HCT116 (cell line): ENCODE measurements around the gene DMAC2. TPM values are rescaled to one million over a fixed set of nuclear protein-coding genes. Genes with fewer than 3 reads are reported as not detected.
"Not testable (repeated sequence)": the region's sequence is repeated elsewhere in the genome, so short reads cannot be mapped to it uniquely, and the experiment has no call there.

Experiments used
- ATAC-seq: fragments of 200-7000 bp; cut with Tn5 transposase; 2 replicates; pipeline ENCODE4 v1.9.1; 2020; ENCODE audit warnings: mild to moderate bottlenecking, moderate library complexity
- BruUV-seq: library from RNA; stranded (reverse); fragments of 400-500 nt; replicated peaks from 2 replicates; lab custom pipeline; 2021; lab: Mats Ljungman, UMichigan
- CTCF ChIA-PET: fragments of 300-600 bp; sonication (Branson Sonifier 250); formaldehyde crosslinking; loops from one replicate; lab custom pipeline; 2021; ENCODE audit warnings: antibody characterized with exemption; lab: Charles Lee
- POLR2A ChIA-PET: fragments of 300-600, 350-600 bp; sonication (Branson Sonifier 250); formaldehyde crosslinking; loops from one replicate; lab custom pipeline; 2021; ENCODE audit warnings: antibody characterized with exemption; lab: Charles Lee
- RAD21 ChIA-PET, 2 experiments: fragments of 300-600 bp; sonication (Branson Sonifier 250); formaldehyde crosslinking; loops; one replicate each; lab custom pipeline; 2023; ENCODE audit warnings: low total read pairs in 2 of 2; ENCODE audit not compliant: uncharacterized antibody in 2 of 2, unreplicated experiment in 2 of 2, low non-redundant PET in 1 of 2; lab: Charles Lee
- DNase-seq: peaks from one replicate; pipeline ENCODE4 v3.0.0-alpha.2; 2010; ENCODE audit warnings: low read depth, low spot score
- H2AFZ ChIP-seq: fragments of 200-600 bp; shearing (Covaris generic), sonication (generic); 2 replicates; pipeline ENCODE4 v1.6.1; 2017; ENCODE audit warnings: low read depth, mixed run types, mixed read lengths, antibody characterized with exemption, low read length; ENCODE audit not compliant: poor library complexity, severe bottlenecking
- H3K27ac ChIP-seq: 2 replicates; pipeline ENCODE4 v1.5.1; 2012; ENCODE audit warnings: low read depth, low read length
- H3K27me3 ChIP-seq: fragments of 200-600 bp; sonication (generic); 2 replicates; pipeline ENCODE4 v1.6.1; 2016; ENCODE audit warnings: mixed run types, low read length, mixed read lengths; ENCODE audit not compliant: insufficient read depth
- H3K36me3 ChIP-seq, 2 experiments: fragments of 200-500 bp in 1 of 2; fragments of 200-600 bp in 1 of 2; sonication (Bioruptor generic) in 1 of 2; sonication (generic) in 1 of 2; 2 replicates each; pipeline versions ENCODE4 v1.5.1 to v1.6.1; 2014 to 2016; ENCODE audit warnings: low read length in 2 of 2, inconsistent platforms in 1 of 2, mixed read lengths in 1 of 2, mixed run types in 1 of 2; ENCODE audit not compliant: insufficient read depth in 2 of 2, control insufficient read depth in 1 of 2
- H3K4me1 ChIP-seq, 2 experiments: fragments of 200-600 bp in 1 of 2; sonication (generic) in 1 of 2; 2 replicates each; pipeline versions ENCODE4 v1.5.1 to v1.6.1; 2012 to 2017; ENCODE audit warnings: low read length in 2 of 2, inconsistent platforms in 1 of 2, mild to moderate bottlenecking in 1 of 2, mixed read lengths in 1 of 2, mixed run types in 1 of 2, moderate library complexity in 1 of 2; ENCODE audit not compliant: insufficient read depth in 2 of 2, control insufficient read depth in 1 of 2
- H3K4me2 ChIP-seq: fragments of 200-600 bp; sonication (generic); 2 replicates; pipeline ENCODE4 v1.6.1; 2017; ENCODE audit warnings: mixed run types, low read length, mixed read lengths
- H3K4me3 ChIP-seq, 2 experiments: fragments of 200-600 bp in 1 of 2; sonication (generic) in 1 of 2; replicated peaks in 1 of 2; 2 replicates each; pipeline ENCODE4 v1.5.1; 2011 to 2016; ENCODE audit warnings: low read length in 2 of 2, control low read depth in 1 of 2, low read depth in 1 of 2, mild to moderate bottlenecking in 1 of 2, mixed read lengths in 1 of 2, mixed run types in 1 of 2
- H3K79me2 ChIP-seq: fragments of 200-600 bp; sonication (generic); 2 replicates; pipeline ENCODE4 v1.6.1; 2017; ENCODE audit warnings: mild to moderate bottlenecking, mixed run types, low read length, moderate library complexity, mixed read lengths; ENCODE audit not compliant: insufficient read depth
- H3K9ac ChIP-seq: fragments of 200-600 bp; sonication (generic); 2 replicates; pipeline ENCODE4 v1.6.1; 2016; ENCODE audit warnings: low read length, mixed read lengths
- H3K9me2 ChIP-seq: fragments of 200-600 bp; sonication (generic), shearing (Covaris generic); 2 replicates; pipeline ENCODE4 v1.6.1; 2017; ENCODE audit warnings: mixed run types, mild to moderate bottlenecking, moderate library complexity; ENCODE audit not compliant: insufficient read depth
- H3K9me3 ChIP-seq, 2 experiments: fragments of 200-500 bp in 1 of 2; fragments of 200-600 bp in 1 of 2; sonication (Bioruptor generic) in 1 of 2; sonication (generic) in 1 of 2; 2 replicates each; pipeline ENCODE4 v1.6.1; 2014 to 2017; ENCODE audit warnings: low read length in 2 of 2, mixed read lengths in 2 of 2, inconsistent platforms in 1 of 2, low read depth in 1 of 2, mild to moderate bottlenecking in 1 of 2, mixed run types in 1 of 2, moderate library complexity in 1 of 2; ENCODE audit not compliant: control insufficient read depth in 1 of 2, insufficient read depth in 1 of 2
- H4K20me1 ChIP-seq: fragments of 200-600 bp; sonication (generic), shearing (Covaris generic); 2 replicates; pipeline ENCODE4 v1.6.1; 2017; ENCODE audit warnings: mixed run types, mild to moderate bottlenecking, moderate library complexity; ENCODE audit not compliant: insufficient read depth
- ATF3 ChIP-seq: IDR thresholded peaks from 2 replicates; pipeline ENCODE4 v1.6.1; 2012
- CBX3 ChIP-seq: IDR thresholded peaks from 2 replicates; pipeline ENCODE4 v1.6.1; 2012; ENCODE audit warnings: low read depth
- CEBPB ChIP-seq: IDR thresholded peaks from 2 replicates; pipeline ENCODE4 v1.6.1; 2012; ENCODE audit warnings: low read depth
- EGR1 ChIP-seq: IDR thresholded peaks from 2 replicates; pipeline ENCODE4 v1.6.1; 2012; ENCODE audit warnings: low read depth
- EZH2 ChIP-seq: fragments of 200-600 bp; sonication (generic); IDR thresholded peaks from 2 replicates; pipeline ENCODE4 v1.6.1; 2017; ENCODE audit warnings: antibody characterized with exemption, mixed run types
- EZH2phosphoT487 ChIP-seq: fragments of 200-600 bp; IDR thresholded peaks from 2 replicates; pipeline ENCODE4 v1.6.1; 2018; ENCODE audit warnings: antibody characterized with exemption, borderline replicate concordance
- FOSL1 ChIP-seq: IDR thresholded peaks from 2 replicates; pipeline ENCODE4 v1.6.1; 2012; ENCODE audit warnings: low read depth
- JUND ChIP-seq: IDR thresholded peaks from 2 replicates; pipeline ENCODE4 v1.6.1; 2012
- MAX ChIP-seq: IDR thresholded peaks from 2 replicates; pipeline ENCODE4 v1.6.1; 2012
- POLR2A ChIP-seq: IDR thresholded peaks from 2 replicates; pipeline ENCODE4 v1.7.0; 2011; ENCODE audit warnings: borderline replicate concordance; ENCODE audit not compliant: insufficient read depth, insufficient read length; ENCODE audit errors: extremely low read depth
- POLR2AphosphoS5 ChIP-seq: IDR thresholded peaks from 2 replicates; pipeline ENCODE4 v1.6.1; 2011; ENCODE audit warnings: mild to moderate bottlenecking, low read depth, low read length, moderate library complexity
- RAD21 ChIP-seq: IDR thresholded peaks from 2 replicates; pipeline ENCODE4 v1.6.1; 2012; ENCODE audit warnings: low read depth, mild to moderate bottlenecking
- REST ChIP-seq: IDR thresholded peaks from 2 replicates; pipeline ENCODE4 v1.6.1; 2012; ENCODE audit warnings: low read depth
- SIN3A ChIP-seq: IDR thresholded peaks from 2 replicates; pipeline ENCODE4 v1.6.1; 2012; ENCODE audit warnings: low read depth
- SP1 ChIP-seq: IDR thresholded peaks from 2 replicates; pipeline ENCODE4 v1.6.1; 2012; ENCODE audit warnings: low read depth
- SRF ChIP-seq: IDR thresholded peaks from 2 replicates; pipeline ENCODE4 v1.6.1; 2012; ENCODE audit warnings: low read depth
- TCF7L2 ChIP-seq: IDR thresholded peaks from 2 replicates; pipeline ENCODE4 v1.7.0; 2011; ENCODE audit warnings: borderline replicate concordance, inconsistent platforms; ENCODE audit not compliant: insufficient read depth, insufficient read length; ENCODE audit errors: extremely low read depth
- ZNF274 ChIP-seq: fragments of 200-500 bp; sonication (Bioruptor generic); IDR thresholded peaks from 2 replicates; pipeline ENCODE4 v1.6.1; 2014; ENCODE audit warnings: mild to moderate bottlenecking, low read depth, low read length, inconsistent platforms
- intact Hi-C: fragments of 100-400 bp; cut with micrococcal nuclease; formaldehyde crosslinking; loops from 2 replicates; pipeline ENCODE4 v1.10.0; 2022
- total RNA-seq: library from RNA; stranded (reverse); gene quantifications from one replicate; pipeline ENCODE4 v1.2.1, GENCODE V29; 2021; ENCODE audit not compliant: unreplicated experiment

Gene DMAC2
- total RNA-seq, 1 experiment from 2014 or later: 65.6 TPM

- H3K9ac ChIP-seq: no peak overlapping the region
- DNase-seq (no peak), ATAC-seq (no peak)
- H3K9me3 ChIP-seq: no peaks in the 10 kb centered on the region
- no peaks in the 10 kb centered on the region for H3K27me3 ChIP-seq
- H2AFZ ChIP-seq: no peak overlapping the region
- ChIA-PET CTCF (interaction anchor here (1.2 kb wide), 1 partner anchor 134 kb away, joined by 3 read pairs; no protein-coding TSS in a partner anchor), RAD21 (no interaction called here), POLR2A (no interaction called here)
- H3K36me3 ChIP-seq: peaks cover 0 to 18% of the 10 kb centered on the region in 2 experiments; a peak in 3 of 4 replicates
- no TSS peak for BruUV-seq
- H3K79me2 ChIP-seq: peaks cover 17% of the 10 kb centered on the region
- H3K4me3 ChIP-seq: no peak overlapping the region
- no peak overlapping the region for H3K4me2 ChIP-seq
- no peaks in the 10 kb centered on the region for H4K20me1 ChIP-seq
- peaks cover 10 to 12% of the 10 kb centered on the region in 2 experiments for H3K4me1 ChIP-seq
- no peak overlapping the region for H3K27ac ChIP-seq
- TF ChIP-seq REST (no peak), TCF7L2 (no peak), JUND (no peak), CEBPB (no peak), SIN3A (no peak), CBX3 (no peak), ATF3 (no peak), POLR2A (no peak), EZH2 (no peak), POLR2AphosphoS5 (no peak), EZH2phosphoT487 (no peak), SP1 (no peak), MAX (no peak), SRF (no peak), RAD21 (no peak), FOSL1 (no peak), ZNF274 (no peak), EGR1 (no peak)
- H3K9me2 ChIP-seq: no peaks in the 10 kb centered on the region
- intact Hi-C loops: no loop called here
Observed at GRCh38 chr19:41435936-41436673, 3.6 kb downstream of the DMAC2 start.

GRCh38 chr19:41435376-41435775 is 4.3 kb downstream of the DMAC2 start:
- intact Hi-C loops, H3K4me2 ChIP-seq, ATAC-seq, H4K20me1 ChIP-seq, H3K9ac ChIP-seq, RAD21 ChIA-PET, H3K27me3 ChIP-seq, H3K4me3 ChIP-seq, H3K9me3 ChIP-seq, H3K27ac ChIP-seq, H3K9me2 ChIP-seq, BruUV-seq, H2AFZ ChIP-seq, DNase-seq, POLR2A ChIA-PET: not testable (repeated sequence)
- CTCF ChIA-PET: interaction anchor here (1.2 kb wide), 1 partner anchor 135 kb away, joined by 3 read pairs; no protein-coding TSS in a partner anchor
- Histone ChIP-seq H3K36me3 (peaks cover 0 to 18% of the 10 kb centered on the region in 2 experiments; a peak in 3 of 4 replicates), H3K4me1 (peaks cover 10 to 11% of the 10 kb centered on the region in 2 experiments), H3K79me2 (peaks cover 17% of the 10 kb centered on the region)
